Body of pancreas (tissue), 4 donors: Measurements from ENCODE around the gene EOGT.

Source experiments
- CTCF ChIP-seq, 7 experiments: fragments of 450-650 bp in 4 of 7; fragments of 200-600 bp in 3 of 7; sonication (generic) in 3 of 7; IDR thresholded peaks; one replicate each; pipeline ENCODE4 v1.5.1; 2016 to 2019; ENCODE audit warnings: antibody characterized with exemption in 7 of 7
- POLR2A ChIP-seq, 3 donors: fragments of 450-650 bp; IDR thresholded peaks; one replicate each; pipeline ENCODE4 v1.6.1; 2016; ENCODE audit warnings: antibody characterized with exemption in 3 of 3, mild to moderate bottlenecking in 2 of 3

- no peak for TF ChIP-seq CTCF (IDR thresholded peaks at IDR 0.05)
- no peak for TF ChIP-seq POLR2A (IDR thresholded peaks at IDR 0.05)
Observed at GRCh38 chr3:69059688-69060087, 46.2 kb upstream of the EOGT start.
